Activated gamma-delta T cell (primary cell): ENCODE measurements around the gene RNASE12.
A peak's percentile ranks its signal among the peaks of the same experiment; 100 is the strongest.
"Not testable (repeated sequence)": the region's sequence is repeated elsewhere in the genome, so short reads cannot be mapped to it uniquely, and the experiment has no call there.

ENCODE experiments used
- DNase-seq: peaks from one replicate; lab custom pipeline; 2025; lab: John Stamatoyannopoulos, UW

Gene RNASE12

GRCh38 chr14:20614038-20614840 is 23.1 kb upstream of the RNASE12 start:
- no peak for DNase-seq

GRCh38 chr14:20613094-20614037 is 22.2 kb upstream of the RNASE12 start:
- DNase-seq: peak; percentile 36

GRCh38 chr14:20612403-20612802 is 21.2 kb upstream of the RNASE12 start:
- DNase-seq: no peak

GRCh38 chr14:20611277-20611676 is 20.1 kb upstream of the RNASE12 start:
- DNase-seq: no peak

- DNase-seq: peak; percentile 26
Measured at GRCh38 chr14:20610002-20610765, 19.0 kb upstream of the RNASE12 start.

- no peak for DNase-seq
Measured at GRCh38 chr14:20609215-20610001, 18.2 kb upstream of the RNASE12 start.

GRCh38 chr14:20608383-20609110 is 17.4 kb upstream of the RNASE12 start:
- DNase-seq: no peak

GRCh38 chr14:20607617-20608016 is 16.4 kb upstream of the RNASE12 start:
- no peak for DNase-seq

GRCh38 chr14:20606902-20607242 is 15.7 kb upstream of the RNASE12 start:
- no peak for DNase-seq

GRCh38 chr14:20606190-20606901 is 15.2 kb upstream of the RNASE12 start:
- no peak for DNase-seq

- DNase-seq: no peak
Measured at GRCh38 chr14:20603813-20604690, 12.9 kb upstream of the RNASE12 start.

GRCh38 chr14:20602583-20602982 is 11.4 kb upstream of the RNASE12 start:
- DNase-seq: no peak

GRCh38 chr14:20601522-20601921 is 10.3 kb upstream of the RNASE12 start:
- DNase-seq: no peak

- DNase-seq: no peak
Measured at GRCh38 chr14:20597108-20597507, 5.9 kb upstream of the RNASE12 start.

- not testable (repeated sequence) for DNase-seq
Measured at GRCh38 chr14:20595726-20596125, 4.5 kb upstream of the RNASE12 start.

- DNase-seq: no peak
Measured at GRCh38 chr14:20592574-20592973, 1.4 kb upstream of the RNASE12 start.

- DNase-seq: no peak
Measured at GRCh38 chr14:20587489-20588154, 3.6 kb downstream of the RNASE12 start, which contains the start of gene RNASE11. RNASE11 (minus strand) TSS chr14:20588001.

- no peak for DNase-seq
Measured at GRCh38 chr14:20583908-20584307, 7.3 kb downstream of the RNASE12 start.
